Cerebellar cortex (tissue), 1 donor: ENCODE measurements around the gene TXK.

Experiments
- DNase-seq: peaks from one replicate; pipeline ENCODE4 v3.0.0-alpha.2; 2015; ENCODE audit warnings: low spot score

TXK gene

DNA sequence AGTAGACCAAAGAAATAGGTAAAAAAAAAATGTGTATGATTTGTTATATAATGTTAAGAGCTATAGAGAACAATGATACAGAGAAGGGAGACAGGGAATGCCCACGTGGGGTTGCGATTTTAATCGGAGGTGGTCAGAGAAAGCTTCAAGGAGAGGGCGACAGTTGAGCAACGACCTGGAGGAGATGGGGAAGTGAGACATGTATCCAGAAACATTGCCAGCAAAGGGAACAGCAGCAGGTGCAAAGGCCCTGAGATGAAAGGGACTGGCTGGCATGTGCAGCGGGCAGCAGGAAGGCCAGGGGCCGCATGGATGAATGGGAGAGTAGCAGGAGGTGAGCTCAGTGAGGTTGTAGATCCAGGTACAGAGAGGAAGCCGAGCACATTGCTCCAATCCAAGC, 84.6 kb downstream of the TXK start:
- DNase-seq = no peak

DNA sequence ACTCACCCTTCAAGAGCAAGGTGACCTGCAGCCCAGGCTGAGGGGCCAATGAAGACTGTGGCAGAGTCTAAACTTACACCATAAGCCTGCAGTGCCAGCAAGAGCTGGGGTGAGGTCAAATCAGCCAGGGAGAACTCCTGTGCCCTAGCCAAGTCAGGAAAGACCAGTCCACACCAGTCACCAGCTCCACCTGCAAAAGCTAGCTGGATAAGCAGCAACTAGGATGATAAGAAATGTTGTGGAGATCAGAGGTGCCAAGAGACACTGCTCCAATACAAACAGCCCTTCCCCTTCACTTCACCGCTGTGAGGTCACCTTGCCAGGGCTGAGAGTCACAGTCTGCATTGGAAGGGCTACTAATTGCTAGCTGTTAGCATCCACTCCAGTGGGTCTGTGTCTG, 86.2 kb downstream of the TXK start:
- no peak for DNase-seq

DNA sequence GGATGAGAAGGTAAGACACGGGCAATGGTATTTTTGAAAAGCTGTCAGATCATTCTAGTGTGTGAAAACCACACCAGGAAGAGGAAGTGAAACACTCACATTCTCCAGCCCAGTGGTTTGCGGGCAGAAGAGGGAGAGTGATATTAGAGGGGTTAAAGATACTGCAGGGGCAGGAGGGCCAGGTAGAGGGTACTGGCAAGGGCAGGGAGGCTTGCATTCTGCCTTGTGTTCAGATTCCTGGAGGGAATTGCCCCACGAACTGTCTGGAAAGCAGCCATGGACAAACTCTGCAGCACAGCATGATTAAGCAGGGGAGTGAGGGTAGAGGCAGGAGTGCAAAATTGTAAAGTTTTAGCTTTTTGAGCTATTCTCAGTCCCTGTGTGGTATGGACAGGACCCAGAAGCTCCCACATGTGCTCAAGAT, 86.6 kb downstream of the TXK start:
- no peak for DNase-seq

GRCh38 chr4:48046059-48046458, 88.0 kb downstream of the TXK start:
- no peak for DNase-seq

DNA sequence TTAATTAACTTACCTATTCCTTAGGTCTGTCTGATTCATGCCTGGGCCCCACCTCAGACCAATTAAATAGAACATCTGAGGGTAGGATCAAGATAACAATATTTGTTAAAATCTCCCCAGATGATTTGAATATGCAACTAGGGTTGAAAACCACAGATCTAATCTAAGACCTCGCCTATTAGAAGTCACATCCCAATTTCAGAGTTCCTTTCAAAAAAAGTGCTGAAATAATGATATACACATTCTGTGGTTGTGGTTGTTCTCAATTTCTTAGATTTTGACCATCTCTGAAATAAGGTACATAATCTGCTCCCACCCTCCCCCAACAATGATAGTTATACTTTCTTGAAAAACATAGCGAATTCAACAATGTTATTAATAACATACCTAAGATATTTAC, 89.8 kb downstream of the TXK start:
- DNase-seq = no peak

DNA sequence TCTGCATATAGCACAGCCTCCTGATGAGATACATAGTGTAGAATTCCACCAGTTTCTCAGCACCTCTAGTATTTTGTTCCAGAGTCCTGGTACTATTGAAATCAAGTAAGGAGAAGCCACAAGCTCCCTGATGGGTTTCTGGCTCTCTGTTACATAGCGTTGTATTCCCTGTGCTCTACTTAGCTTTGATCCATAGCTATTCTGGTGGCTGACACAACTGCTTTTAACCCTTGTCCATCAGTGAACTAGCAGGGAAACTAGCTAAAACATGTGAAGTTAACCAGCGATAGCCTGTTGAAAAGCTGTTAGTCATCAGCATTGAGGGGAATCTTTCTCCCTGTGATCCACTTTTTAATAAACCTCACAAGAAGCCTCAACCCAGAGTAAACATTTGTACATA, 90.5 kb downstream of the TXK start:
- no peak for DNase-seq

GRCh38 chr4:48042979-48043461, 91.0 kb downstream of the TXK start:
- no peak for DNase-seq

DNA sequence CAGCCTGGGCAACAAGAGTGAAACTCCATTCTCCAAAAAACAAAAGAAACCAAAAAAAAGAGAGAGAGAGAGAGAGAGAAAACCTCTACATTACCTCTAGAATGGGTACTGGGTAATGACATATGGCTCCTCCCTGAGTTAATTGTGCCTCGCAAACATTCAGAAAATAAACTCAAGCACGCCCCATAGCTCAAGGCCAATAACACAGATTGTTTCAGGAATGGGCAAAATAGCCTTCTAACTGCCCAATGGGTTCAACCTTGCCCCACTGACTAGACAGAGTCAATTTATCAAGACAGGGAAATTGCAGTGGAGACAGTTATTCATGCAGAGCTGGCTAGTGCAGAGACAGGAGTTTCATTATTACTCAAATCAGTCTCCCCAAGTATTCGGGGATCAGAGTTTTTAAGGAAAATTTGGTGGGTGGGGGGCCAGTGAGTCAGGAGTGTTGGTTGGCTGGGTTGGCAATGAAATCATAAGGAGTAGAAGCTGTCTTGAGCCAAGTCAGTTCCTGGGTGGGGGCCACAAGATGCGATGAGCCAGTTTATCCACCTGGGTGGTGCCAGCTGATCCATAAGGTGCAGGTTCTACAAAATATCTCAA, 92.4 kb downstream of the TXK start:
- no peak for DNase-seq

- no peak for DNase-seq
Measured at GRCh38 chr4:48039561-48039960, 94.5 kb downstream of the TXK start.

- no peak for DNase-seq
Measured at GRCh38 chr4:48038666-48039065, 95.4 kb downstream of the TXK start.

GRCh38 chr4:48037117-48037462, 97.0 kb downstream of the TXK start:
- DNase-seq = no peak

DNA sequence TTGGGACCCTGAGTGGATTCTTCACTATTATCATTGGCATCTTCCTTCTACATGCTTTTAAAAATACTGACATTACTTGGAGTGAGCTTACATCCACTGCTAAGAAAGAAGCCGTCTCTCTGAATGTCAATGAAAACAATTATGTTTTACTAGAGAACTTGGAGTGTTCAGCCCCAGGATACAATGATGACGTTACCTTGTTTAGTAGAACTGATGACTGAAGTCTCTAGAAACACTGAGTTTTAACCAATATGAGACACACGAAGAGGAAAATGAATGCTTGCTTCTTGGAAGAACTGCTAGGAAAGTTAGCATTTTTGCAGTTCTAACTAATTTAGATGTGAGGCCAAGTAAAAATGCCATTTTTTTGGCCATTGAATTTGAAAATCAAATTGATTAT, 98.1 kb downstream of the TXK start:
- DNase-seq = no peak

DNA sequence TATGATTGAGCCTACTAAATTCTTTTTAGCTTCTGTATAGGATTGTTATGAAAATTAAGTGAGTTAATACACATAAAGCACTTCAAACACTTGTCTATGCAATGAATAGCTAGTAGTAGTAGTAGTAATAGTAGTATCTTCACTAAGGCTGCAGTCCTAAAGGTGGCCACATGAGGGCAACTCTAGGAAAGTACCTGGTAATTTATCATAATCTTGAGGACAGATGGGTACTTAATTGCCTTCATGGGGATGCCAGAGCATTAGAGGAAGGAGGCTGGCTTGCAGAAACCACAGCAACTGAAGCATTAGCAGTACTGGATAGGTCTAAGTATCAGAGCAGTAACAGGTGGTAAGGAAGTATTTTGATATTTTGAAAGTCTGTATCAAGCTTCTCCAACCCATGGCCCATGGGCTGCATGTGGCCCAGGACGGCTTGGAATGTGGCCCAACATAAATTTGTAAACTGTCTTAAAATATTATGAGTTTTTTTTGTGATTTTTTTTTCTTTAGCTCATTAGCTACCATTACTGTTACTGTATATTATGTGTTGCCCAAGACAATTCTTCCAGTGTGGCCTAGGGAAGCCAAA, 100.1 kb downstream of the TXK start:
- no peak for DNase-seq

DNA sequence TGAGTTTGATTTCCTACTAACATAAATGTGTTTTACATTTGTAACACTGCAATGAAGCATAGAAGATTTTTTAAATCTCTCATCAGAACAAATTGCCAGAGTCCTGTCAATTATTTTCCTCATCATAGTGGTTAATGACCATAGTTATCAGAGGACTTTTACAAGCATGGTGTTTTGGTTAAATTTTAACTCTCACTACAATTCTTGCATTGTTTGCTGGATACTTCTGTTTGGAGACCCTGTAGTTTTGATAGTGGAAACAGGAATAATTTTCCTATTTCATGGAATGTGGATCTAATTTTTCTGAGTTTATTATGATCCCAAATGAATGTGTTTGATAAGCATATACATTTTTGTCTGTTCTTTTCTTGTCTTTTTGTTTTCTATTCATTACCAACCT, 100.6 kb downstream of the TXK start:
- DNase-seq = no peak

DNA sequence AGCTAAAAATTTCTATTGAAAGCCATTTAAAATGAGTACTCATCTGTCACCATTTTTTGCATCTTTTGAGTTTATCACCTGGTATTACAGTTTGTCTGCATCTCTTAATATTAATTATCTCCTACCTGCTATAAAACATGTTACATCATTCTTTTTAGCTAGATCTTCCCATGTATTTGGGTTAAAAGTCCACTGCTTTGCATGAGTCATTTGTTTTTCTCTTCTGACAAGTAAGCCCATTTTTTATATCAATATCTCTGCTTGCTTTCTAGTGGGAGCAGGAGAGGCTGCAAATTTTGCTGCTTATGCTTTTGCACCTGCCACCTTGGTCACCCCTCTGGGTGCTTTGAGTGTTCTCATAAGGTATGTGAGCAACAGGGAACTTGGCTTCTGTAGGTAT, 101.3 kb downstream of the TXK start:
- DNase-seq = no peak

DNA sequence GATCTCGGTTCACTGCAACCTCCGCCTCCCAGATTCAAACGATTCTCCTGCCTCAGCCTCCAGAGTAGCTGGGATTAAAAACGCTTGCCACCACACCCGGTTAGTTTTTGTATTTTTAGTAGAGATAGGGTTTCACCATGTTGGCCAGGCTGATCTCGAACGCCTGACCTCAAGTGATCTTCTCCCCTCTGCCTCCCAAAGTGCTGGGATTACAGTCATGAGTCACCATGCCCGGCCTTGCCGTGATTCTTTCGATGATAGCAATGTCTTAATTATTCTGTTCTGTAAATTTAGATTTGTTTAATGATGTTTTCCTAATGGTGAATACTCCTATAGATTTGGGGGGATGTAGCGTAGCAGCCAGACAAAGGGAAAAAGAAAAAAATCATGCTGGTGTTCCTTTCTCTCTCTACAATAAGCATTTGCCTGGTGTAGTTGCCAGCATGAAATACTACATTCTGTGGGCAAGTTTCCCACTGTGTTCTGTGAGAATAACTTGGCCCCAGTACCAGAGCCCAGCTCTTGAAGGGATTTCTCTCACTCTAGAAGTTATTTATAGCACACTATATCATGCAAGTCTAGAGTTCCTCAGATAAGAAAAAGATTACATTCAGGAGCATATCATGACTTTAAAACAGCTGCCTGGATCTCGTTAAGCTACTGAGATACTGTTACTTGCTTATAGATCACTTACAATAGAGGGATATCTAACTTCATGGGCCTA, 102.1 kb downstream of the TXK start:
- DNase-seq = no peak

GRCh38 chr4:48030470-48030869, 103.6 kb downstream of the TXK start:
- DNase-seq = no peak

DNA sequence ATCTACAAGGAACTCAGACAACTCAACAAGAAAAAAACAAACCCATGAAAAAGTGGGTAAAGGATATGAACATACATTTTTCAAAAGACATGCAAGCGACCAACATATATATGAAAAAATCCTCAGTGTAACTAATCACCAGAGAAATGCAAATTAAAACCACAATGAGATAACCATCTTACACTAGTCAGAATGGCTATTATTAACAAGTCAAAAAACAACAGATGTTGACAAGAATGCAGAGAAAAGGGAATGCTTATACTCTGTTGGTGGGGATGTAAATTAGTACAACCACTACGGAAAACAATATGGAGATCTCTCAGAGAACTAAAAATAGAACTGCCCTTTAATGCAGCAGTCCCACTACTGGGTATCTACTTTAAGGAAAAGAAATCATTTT, 105.4 kb downstream of the TXK start:
- DNase-seq = no peak

DNA sequence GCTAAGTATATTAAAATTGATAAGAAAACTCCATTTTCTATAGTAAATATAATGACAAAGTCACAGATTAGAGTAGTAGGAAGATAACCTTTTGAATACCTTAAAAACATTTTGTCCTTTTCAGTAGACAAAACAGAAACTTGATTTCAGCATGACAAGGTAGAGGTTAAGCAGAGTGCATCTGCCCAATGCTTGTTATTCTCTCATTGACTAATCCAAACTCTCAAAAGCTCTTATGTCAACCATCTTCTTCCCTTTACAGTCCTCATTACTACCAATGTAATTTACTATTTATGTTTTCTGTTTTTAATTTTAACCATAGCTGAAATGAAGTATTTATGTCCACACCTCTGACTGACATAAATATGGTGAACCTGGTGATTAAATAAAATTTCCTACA, 106.4 kb downstream of the TXK start:
- DNase-seq = no peak

- no peak for DNase-seq
Measured at GRCh38 chr4:48025005-48025404, 109.0 kb downstream of the TXK start.

GRCh38 chr4:48024522-48024921, 109.5 kb downstream of the TXK start:
- DNase-seq = no peak

DNA sequence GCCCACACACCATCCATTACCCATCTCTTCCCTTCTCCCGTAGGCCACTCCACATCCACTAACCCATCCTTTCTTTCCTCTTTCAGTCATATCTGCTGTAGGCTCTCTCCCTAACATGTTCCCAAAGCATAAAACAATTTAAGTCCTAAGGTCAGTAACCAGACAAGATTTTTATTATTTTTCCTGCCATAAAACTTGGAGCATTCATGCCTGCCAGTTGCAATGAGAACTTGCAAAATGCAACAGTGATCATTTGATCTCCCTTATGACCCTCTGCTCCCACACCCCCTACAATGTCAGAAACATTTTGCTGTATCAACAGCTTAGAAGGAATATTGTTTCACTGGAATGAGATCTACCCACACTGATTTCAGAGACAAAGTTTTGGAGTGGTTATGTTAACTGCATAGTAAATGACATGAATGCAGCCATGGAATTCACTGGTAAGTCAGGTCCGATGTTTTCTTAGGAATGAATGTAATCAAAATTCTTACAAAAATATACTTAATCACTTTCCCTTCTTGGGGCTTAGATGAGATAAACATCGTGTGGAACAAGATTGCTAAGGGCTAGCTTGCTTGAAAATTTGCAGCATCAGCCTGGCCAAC, 111.8 kb downstream of the TXK start:
- no peak for DNase-seq

- no peak for DNase-seq
Measured at GRCh38 chr4:48021100-48021499, 113.0 kb downstream of the TXK start.
